HG03378 (cell line): Measurements from ENCODE around the gene IL22.
"Not testable (repeated sequence)": the region's sequence is repeated elsewhere in the genome, so short reads cannot be mapped to it uniquely, and the experiment has no call there.

Experiments used
- ATAC-seq: cut with Tn5 transposase; IDR thresholded peaks from one replicate; pipeline ENCODE4 v1.9.1; 2021; ENCODE audit warnings: mild to moderate bottlenecking, moderate library complexity; ENCODE audit not compliant: unreplicated experiment

Gene IL22

DNA sequence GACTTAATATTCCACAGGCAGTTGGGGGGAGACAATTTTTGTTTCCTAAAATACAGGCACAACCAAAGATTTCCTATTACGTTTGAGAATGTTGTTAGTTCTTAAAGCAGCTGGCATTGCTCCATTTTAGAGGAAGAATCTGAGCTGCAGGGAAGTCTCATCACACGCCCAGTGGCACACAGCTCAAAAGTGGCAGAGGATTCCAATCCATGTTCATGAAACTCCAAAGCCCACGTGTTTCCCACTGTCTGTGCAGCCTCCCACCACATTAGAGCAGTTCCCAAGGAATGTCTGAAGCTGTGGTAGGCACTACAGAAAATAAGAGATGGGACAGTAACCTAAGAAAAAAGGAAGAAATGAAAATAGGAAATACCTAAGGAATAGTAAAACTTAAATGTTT lies 21.7 kb downstream of the IL22 start:
- ATAC-seq, result no peak

GRCh38 chr12:68231229-68231628 lies 22.2 kb downstream of the IL22 start:
- no peak for ATAC-seq

DNA sequence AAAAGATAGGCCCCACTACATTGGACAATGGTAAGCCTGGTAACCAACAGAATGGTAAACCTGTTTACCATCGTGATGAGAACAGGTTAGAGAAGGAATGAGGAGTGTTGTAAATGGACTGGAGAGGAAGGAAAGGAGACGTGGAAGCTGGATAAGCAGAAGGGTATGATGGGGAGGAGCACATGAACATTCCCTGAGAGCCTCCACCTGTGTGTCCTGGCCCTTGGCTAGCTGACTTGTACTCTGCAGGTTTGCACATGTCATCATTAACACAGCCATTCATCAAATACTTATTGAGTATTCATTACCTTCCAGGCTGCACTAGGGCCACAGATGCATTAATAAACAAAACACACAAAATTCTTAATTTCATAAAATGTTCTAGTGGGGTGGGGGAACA lies 23.4 kb downstream of the IL22 start:
- no peak for ATAC-seq

GRCh38 chr12:68227356-68227755 lies 26.0 kb downstream of the IL22 start:
- no peak for ATAC-seq

DNA sequence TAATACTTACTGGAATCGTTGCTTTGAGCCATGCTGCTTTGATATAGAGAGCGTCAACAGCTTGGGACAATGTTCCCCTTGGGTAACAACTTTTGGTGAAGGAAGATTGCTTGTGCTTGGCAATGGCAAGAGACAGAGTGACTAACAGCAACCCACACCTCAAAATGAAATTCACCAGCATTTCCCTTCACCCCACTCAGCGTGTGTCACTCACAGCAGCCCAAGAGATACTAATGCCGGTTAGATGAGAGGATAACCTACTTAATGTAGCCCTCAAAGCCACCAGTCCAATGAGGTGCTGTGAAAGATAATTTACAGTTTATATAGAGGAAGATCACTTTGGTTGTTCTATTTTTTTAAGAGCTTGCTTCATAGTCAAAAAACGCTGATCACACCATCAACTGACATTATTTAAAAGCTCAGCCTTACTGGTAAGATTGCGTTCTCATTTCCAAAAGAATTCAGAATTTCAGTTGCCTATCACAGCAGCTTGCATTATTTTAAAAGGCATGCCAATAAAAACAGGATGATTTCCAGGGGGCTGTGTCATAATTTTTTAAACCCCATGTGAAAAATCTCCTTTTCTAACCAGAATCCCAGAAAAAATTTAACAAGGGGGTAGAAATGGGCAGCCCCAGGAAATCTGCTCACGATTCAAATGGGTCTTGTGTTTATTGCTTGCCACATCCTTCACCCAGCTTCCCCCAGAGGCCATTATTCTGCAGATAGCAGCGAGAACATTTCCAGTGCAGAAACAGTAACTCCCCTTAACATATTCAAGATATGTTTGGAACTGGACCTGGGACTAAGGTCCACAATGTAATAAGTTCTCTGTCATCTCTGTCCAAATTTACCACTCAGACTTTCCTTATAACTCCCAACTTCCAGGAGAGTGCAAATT lies 27.6 kb downstream of the IL22 start, which contains the start of gene IL26:
Gene IL26, minus strand, starts transcription at position 235 of the 901 bp plus-strand sequence. Its CDS starts 54 bp downstream, at position 181.
- ATAC-seq, result no peak

DNA sequence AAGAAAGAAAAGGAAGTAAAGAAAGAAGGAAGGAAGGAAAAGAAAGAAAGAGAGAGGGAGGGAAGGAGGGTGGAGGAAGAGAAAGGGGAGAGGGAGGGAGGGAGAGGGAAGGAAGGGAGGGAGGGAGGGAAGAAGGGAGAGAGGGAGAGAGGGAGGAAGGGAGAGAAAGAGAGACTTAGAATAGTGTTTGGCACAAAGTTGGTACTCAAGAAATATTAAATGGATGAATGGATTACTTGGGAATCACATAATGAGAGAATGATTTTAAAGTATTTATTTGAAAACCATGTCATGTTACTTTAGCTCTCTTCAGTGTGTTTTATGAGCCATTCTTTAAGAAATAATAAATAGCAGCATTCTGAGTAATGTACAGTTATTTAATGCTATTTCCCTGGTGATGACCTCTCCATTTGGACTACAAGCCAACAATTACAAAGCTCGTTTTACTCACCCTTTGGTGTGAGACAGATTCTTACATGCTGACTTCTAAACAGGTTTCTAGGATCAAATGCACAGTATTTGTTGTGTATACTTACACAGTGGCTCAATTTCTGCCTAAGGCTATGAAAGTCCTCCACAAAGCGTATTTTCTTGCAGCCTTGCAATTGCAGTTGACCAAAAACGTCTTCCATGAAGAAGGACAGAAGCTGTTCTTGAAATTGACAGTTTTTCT lies 28.7 kb downstream of the IL22 start:
- ATAC-seq, result no peak

DNA sequence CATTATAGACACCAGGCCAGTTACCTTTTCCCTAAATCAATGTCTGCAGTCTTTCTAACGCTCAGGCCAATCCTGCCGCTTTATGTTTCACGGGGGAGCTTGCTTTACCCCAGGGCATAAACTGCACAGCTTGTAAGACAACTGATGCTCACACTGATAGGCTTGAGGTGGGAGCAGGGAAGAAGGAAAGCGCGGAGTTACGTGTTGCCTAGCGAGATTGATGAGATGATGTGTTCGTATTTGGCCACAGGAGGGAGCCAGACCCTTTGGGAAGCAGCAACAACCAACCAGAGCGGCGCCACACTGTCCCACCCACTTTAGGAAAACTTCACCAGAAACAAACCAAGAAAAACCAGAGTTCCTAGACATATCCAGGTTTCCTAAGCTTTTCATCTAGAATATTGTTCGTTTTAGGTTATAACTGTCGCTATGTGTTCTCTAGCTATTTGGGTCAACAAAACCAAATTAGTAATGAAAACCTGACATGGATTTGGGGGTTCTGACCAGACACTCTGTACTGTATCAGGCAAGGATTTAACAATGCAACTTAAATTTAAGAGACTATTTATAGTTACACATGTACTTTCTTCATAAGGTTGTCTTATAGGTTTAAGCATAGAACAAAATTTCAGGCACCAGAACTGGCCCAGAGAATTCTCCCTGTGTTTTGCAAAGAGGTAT lies 30.2 kb downstream of the IL22 start:
- ATAC-seq, result peak; percentile 93

- no peak for ATAC-seq
These were observed 31.1 kb downstream of the IL22 start for GRCh38 chr12:68222326-68222725.

GRCh38 chr12:68221497-68221896 lies 31.9 kb downstream of the IL22 start:
- ATAC-seq, result no peak

- ATAC-seq, result no peak
These were observed 42.5 kb downstream of the IL22 start for GRCh38 chr12:68210875-68211274.

DNA sequence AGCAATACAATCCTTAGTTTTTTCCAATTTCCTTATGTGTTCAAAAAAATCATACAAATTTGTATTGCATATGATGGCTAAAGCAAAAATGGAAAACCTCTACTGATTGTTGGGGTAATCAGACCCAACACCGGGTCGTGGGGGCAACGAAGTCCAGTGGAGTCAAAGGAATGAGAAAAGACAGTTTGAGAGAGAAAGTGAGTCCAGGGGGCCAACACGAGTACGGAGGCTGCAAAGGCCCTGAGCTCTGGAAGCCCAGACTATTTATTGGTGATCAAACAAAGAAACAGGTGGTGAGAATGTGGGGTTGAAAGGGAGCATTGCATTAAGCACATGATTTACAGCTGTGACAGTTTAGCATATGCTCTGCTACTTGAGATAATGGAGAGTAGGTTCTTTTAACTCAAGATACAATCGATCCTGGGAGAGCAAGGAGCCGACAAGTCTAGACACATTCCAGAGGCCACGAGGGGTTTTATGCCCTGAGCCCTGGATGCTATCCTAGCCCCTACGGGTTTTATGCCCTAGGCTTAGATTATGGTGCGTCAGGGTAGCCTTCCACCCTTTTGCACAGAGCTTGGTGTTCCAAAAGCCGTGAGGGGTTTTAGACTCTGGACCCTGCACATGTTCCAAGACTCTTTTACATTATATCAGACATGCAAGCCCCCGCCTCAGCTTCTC lies 44.2 kb downstream of the IL22 start:
- not testable (repeated sequence) for ATAC-seq

- no peak for ATAC-seq
These were observed 46.1 kb downstream of the IL22 start for GRCh38 chr12:68207276-68207675.

DNA sequence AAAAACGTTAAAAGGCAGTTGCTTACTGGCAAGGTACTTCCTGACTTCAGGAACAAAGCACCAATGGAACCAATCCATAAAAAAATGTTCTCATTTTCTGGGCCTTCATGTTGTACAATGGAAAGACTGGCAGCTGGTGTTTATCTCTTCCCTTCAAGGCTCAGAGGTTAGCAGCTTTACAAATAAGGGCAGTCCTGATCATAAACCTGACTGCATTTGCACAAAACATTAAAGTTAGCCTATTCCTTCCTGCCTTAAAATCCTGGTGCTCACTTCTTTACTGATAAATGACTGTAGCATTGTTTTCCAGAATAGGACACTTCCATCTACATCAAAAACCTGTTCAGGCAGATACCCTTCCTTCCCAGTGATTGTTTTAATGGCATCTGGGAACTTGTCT lies 47.0 kb downstream of the IL22 start:
- ATAC-seq, result no peak

GRCh38 chr12:68203460-68203875 lies 49.9 kb downstream of the IL22 start:
- no peak for ATAC-seq

- ATAC-seq, result no peak
These were observed 52.5 kb downstream of the IL22 start for GRCh38 chr12:68200854-68201253.

GRCh38 chr12:68199127-68199526 lies 54.3 kb downstream of the IL22 start:
- ATAC-seq, result no peak

DNA sequence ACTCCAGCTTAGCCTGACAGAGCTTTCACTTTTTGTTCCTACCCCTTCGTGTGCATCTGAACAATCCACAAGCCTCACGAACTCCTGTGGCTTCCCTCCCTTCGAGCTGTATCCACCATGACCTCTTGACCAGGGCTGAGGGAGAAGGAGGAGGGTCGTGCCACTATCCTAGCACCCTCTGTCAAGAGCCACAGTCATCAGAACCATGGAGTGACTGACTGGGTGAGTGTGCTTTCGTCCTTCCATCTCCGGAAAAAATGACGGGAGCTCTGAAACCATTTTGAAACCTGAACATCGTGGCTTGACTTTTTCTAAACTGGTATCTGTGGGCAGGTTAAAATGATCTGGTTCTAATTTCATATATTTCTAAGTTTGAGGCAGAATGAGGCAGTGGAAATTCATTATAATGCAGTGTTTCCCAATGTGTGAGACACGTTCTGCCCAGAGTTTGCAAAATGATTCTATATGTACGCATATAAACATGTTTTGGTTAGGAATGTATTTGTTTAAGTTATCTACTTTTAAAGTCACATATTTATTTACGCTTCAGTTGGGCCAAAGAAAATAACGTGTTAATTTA lies 54.8 kb downstream of the IL22 start:
- ATAC-seq, result no peak
